GM21423 (cell line): ENCODE results near the gene KLHL1.

Source experiments
- ATAC-seq: cut with Tn5 transposase; IDR thresholded peaks from one replicate; pipeline ENCODE4 v1.9.1; 2021; ENCODE audit warnings: mild to moderate bottlenecking, moderate library complexity; ENCODE audit not compliant: unreplicated experiment

The KLHL1 gene

DNA sequence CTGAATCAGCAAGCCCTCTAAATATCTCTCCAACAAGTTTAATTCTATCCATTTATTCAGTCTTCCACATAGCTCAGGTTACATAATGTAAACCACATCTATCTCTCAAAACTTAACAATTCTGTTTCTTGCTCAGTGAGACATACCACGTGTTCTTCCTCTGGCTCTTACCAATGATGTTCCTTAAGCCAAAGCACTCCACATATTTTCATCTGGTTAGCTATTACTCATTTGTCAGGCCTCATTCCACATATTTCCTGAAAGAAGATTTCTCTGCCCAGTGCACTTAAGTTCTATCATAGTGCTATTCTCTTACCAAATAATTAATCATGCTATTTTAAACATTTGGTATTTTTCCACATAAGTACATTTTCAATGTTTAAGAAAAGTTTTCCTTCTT is 403.9 kb downstream of the KLHL1 start:
- no peak for ATAC-seq

DNA sequence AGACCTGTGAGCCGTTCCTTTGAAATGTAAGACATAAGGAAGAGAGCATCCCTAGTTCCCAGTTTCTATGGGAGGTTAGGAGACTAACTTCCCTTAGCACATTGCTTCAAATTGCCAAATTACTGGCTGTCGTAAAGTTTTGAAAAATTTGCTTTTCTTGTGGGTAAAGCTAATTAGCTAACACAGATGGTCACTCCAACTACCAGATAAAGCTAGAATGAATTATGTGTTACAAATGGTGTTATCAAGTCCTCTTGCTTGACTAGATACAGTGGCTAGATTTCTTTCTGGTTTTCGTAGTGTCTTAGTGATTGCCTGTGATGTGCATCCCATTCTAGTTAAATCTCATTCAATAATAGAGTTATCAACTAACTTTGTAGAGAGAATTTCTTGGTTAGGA is 417.3 kb downstream of the KLHL1 start:
- no peak for ATAC-seq

DNA sequence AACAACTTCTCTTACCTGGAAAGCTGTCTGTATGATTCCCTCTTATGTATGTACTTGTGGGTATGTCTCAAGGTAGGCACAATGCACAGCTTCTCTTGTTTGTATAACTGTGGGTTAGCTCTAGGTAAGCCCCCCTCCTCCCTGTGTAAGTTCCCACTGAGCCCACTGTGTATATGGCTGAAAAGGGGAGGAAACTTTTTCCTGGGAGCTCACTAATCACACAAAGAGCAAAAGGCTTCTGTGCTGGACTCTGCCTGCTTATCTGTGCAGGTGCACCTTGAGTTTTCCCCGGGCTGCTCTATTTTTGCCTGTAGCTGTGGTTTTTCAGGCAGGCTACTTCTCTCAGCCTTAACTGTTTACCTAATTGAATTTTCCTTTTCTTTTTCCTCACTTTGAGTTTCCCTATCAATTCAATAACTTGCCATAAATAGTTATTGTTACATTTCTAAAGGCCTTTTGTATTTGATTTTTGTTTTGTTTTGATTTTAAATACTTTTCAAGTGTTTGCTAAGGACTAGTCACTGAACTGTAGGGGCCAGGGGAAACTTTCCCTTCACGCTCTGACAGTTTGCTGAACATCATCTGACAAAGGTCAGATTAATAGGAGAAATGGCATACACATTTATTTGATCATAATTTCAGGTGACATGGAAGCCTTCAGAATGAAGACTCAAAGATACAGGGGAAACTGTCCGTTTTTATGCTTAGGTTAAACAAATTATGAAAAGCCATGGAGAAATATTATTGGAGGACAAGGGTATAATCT is 424.1 kb downstream of the KLHL1 start:
- no peak for ATAC-seq

DNA sequence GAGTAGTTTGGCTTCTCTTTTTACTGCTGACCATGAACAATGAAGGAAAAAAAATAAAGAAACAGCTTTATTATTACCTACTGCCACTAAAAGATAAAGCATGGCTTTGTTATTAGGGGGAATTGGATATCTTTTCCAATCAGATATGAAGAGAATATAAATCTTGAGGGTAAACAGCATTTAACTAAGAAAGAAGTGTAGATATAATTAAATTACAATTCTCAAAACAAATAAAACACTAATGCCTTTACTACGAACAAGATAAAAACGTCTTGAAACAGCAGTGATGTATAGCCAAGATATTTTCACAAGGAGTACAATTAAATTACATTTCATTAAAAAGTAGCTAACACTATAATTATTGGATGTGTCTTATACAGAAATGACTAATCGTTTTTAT is 426.5 kb downstream of the KLHL1 start:
- ATAC-seq: no peak

DNA sequence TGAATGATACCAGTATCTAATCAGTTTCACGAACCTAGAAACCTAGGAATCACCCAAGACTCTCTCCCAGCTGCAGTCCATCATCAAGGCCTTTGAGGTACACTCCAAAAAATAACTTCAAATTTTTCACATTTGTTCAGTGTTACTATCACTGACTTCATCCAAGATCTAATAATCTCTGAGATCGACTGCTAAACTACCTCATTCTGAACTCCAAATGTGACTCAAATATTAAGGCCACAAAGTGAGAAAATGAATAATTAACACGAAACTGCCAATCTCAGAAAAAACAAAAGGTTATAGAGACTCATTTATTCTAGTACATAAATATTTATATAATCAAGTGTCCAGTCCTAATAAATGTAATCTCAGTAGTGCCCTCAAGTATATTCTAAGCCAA is 430.9 kb downstream of the KLHL1 start:
- ATAC-seq: no peak

DNA sequence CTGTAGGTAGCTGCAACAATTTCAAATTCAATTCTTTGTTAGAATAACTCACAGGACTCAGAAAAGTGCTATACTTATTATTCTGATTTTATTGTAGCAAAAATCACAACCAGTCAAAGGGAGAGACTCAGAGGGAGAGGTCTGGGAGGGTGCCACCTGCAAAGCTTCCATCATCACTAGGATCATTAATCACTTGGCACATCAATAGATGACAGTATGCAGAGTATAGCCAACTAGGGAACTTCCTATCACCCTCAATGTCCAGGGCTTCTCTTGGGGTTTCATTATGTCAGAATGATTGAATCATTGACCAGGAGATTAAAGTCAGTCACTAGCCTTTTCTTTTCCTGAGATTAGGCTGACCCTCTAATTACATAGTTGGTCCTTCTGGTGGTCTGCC is 432.0 kb downstream of the KLHL1 start:
- no peak for ATAC-seq

DNA sequence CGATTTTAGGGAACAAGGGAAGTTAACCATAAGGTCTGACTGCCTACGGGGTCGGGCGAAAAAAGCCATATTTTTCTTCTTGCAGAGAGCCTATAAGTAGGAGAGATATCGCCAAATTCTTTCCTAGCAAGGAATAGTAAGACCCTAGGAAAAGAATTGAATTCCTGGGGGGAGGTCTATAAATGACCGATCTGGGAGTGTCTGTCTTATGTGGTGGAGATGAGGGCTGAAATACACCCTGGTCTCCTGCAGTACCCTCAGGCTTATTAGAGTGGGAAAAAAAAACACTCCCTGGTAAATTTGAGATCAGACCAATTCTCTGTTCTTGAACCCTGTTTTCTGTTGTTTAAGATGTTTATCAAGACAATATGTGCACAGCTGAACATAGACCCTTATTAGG is 448.1 kb downstream of the KLHL1 start:
- no peak for ATAC-seq

DNA sequence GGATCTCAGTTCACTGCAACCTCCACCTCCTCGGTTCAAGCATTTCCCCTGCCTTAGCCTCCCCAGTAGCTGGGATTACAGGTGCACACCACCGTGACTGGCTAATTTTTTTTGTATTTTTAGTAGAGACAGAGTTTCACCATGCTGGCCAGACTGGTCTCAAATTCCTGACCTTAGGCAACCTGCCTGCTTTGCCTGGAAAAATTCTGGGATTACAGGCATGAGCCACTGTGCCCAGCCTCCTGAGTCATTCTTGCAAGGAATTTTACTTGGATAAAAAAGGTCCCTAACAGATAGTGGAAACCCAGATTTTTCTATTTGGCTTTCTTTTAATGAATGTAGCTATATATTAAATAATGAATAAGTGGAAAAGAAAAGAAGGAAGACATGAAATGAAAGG is 450.6 kb downstream of the KLHL1 start:
- no peak for ATAC-seq

DNA sequence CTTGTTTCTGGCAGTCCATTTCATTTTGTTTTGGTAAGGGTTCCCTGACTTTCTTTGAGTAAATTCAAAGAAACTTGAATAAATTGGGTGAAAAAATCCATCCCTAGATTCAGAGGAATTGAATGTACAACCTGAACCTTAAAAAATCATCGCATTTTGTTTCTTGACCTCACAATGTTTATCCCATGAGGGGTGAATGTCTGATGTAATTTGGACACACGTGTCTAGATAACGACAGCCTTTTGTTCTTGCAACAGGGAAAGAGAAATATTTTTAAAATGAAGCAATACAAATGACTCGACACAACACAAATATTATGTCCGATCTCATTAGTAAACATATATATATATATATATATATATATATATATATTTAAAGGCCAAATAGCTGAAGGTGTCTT is 453.9 kb downstream of the KLHL1 start:
- ATAC-seq: no peak
